HEK293 (cell line): ENCODE results near the gene AKR1C1.
"Not testable (repeated sequence)": the region's sequence is repeated elsewhere in the genome, so short reads cannot be mapped to it uniquely, and the experiment has no call there.

Experiments
- CTCF ChIA-PET: fragments of 350-600 bp; formaldehyde crosslinking; extraction: SDS; loops from one replicate; lab custom pipeline; 2021; ENCODE audit warnings: antibody characterized with exemption; lab: Yijun Ruan, JAX
- POLR2A ChIA-PET: fragments of 300-600 bp; formaldehyde crosslinking; extraction: SDS; loops from one replicate; lab custom pipeline; 2020; ENCODE audit warnings: antibody characterized with exemption, inconsistent platforms; lab: Yijun Ruan, JAX
- H3K27ac ChIP-seq: fragments of 200-500 bp; sonication (Bioruptor generic); 2 replicates; pipeline ENCODE4 v1.5.1; 2014; ENCODE audit warnings: low read depth, low read length, control low read depth, inconsistent platforms; ENCODE audit errors: extremely low read depth
- H3K36me3 ChIP-seq, 2 experiments: fragments of 200-500 bp in 1 of 2; sonication (Bioruptor generic) in 1 of 2; 1 replicate in 1 of 2; 2 replicates in 1 of 2; pipeline ENCODE4 v1.5.1; 2014 to 2017; ENCODE audit warnings: inconsistent platforms in 2 of 2, low read length in 2 of 2; ENCODE audit not compliant: control insufficient read depth in 2 of 2, insufficient read depth in 1 of 2
- H3K4me1 ChIP-seq: fragments of 200-500 bp; sonication (Bioruptor generic); 2 replicates; pipeline ENCODE4 v1.5.1; 2014; ENCODE audit warnings: mild to moderate bottlenecking, low read length, inconsistent platforms; ENCODE audit not compliant: control insufficient read depth, insufficient read depth
- H3K4me3 ChIP-seq: 2 replicates; pipeline ENCODE4 v1.5.1; 2011; ENCODE audit warnings: low read depth, mild to moderate bottlenecking, control low read depth, low read length, moderate library complexity
- H3K9me3 ChIP-seq: fragments of 200-500 bp; sonication (Bioruptor generic); 2 replicates; pipeline ENCODE4 v1.5.1; 2014; ENCODE audit warnings: low read depth, low read length, inconsistent platforms; ENCODE audit not compliant: control insufficient read depth, insufficient read depth
- EGR2 ChIP-seq: fragments of 450-650 bp; formaldehyde crosslinking; IDR thresholded peaks from 2 replicates; pipeline ENCODE4 v1.5.1; 2016; ENCODE audit warnings: low read depth, missing biosample characterization, missing genetic modification characterization
- HIC1 ChIP-seq: fragments of 450-650 bp; formaldehyde crosslinking; IDR thresholded peaks from 2 replicates; pipeline ENCODE4 v1.5.1; 2016; ENCODE audit warnings: missing biosample characterization, missing genetic modification characterization
- OSR2 ChIP-seq: fragments of 450-650 bp; formaldehyde crosslinking; IDR thresholded peaks from 2 replicates; pipeline ENCODE4 v1.5.1; 2016; ENCODE audit warnings: missing biosample characterization, missing genetic modification characterization
- REPIN1 ChIP-seq: fragments of 450-650 bp; formaldehyde crosslinking; IDR thresholded peaks from 2 replicates; pipeline ENCODE4 v1.5.1; 2017; ENCODE audit warnings: missing biosample characterization, missing genetic modification characterization, low read depth
- YY2 ChIP-seq: fragments of 450-650 bp; formaldehyde crosslinking; IDR thresholded peaks from 2 replicates; pipeline ENCODE4 v1.5.1; 2016; ENCODE audit warnings: missing biosample characterization, missing genetic modification characterization
- ZBTB44 ChIP-seq: fragments of 450-650 bp; IDR thresholded peaks from 2 replicates; pipeline ENCODE4 v1.5.1; 2018; ENCODE audit warnings: missing biosample characterization, mild to moderate bottlenecking, missing genetic modification characterization
- ZNF155 ChIP-seq: fragments of 450-650 bp; formaldehyde crosslinking; IDR thresholded peaks from 2 replicates; pipeline ENCODE4 v1.5.1; 2016; ENCODE audit warnings: missing biosample characterization, missing genetic modification characterization
- ZNF16 ChIP-seq: fragments of 450-650 bp; formaldehyde crosslinking; IDR thresholded peaks from 2 replicates; pipeline ENCODE4 v1.5.1; 2016; ENCODE audit warnings: low read depth, missing biosample characterization, missing genetic modification characterization
- ZNF174 ChIP-seq: fragments of 450-650 bp; formaldehyde crosslinking; IDR thresholded peaks from 2 replicates; pipeline ENCODE4 v1.5.0; 2017; ENCODE audit warnings: missing biosample characterization, mild to moderate bottlenecking, missing genetic modification characterization
- ZNF2 ChIP-seq: fragments of 450-650 bp; formaldehyde crosslinking; IDR thresholded peaks from 2 replicates; pipeline ENCODE4 v1.5.1; 2016; ENCODE audit warnings: missing biosample characterization, missing genetic modification characterization
- ZNF23 ChIP-seq: fragments of 450-650 bp; formaldehyde crosslinking; IDR thresholded peaks from 2 replicates; pipeline ENCODE4 v1.5.1; 2016; ENCODE audit warnings: missing biosample characterization, missing genetic modification characterization, borderline replicate concordance
- ZNF24 ChIP-seq: fragments of 450-650 bp; formaldehyde crosslinking; IDR thresholded peaks from 2 replicates; pipeline ENCODE4 v1.5.1; 2016; ENCODE audit warnings: missing biosample characterization, missing genetic modification characterization
- ZNF302 ChIP-seq: fragments of 450-650 bp; formaldehyde crosslinking; IDR thresholded peaks from 2 replicates; pipeline ENCODE4 v1.5.1; 2016; ENCODE audit warnings: missing biosample characterization, missing genetic modification characterization, low read depth
- ZNF366 ChIP-seq: fragments of 450-650 bp; formaldehyde crosslinking; conservative IDR thresholded peaks from 2 replicates; pipeline ENCODE4 v1.5.1; 2016; ENCODE audit warnings: missing biosample characterization, missing genetic modification characterization
- ZNF398 ChIP-seq: fragments of 450-650 bp; formaldehyde crosslinking; IDR thresholded peaks from 2 replicates; pipeline ENCODE4 v1.5.1; 2017; ENCODE audit warnings: missing biosample characterization, missing genetic modification characterization
- ZNF555 ChIP-seq: fragments of 450-650 bp; formaldehyde crosslinking; conservative IDR thresholded peaks from 2 replicates; pipeline ENCODE4 v1.5.1; 2017; ENCODE audit warnings: missing biosample characterization, mild to moderate bottlenecking, missing genetic modification characterization, inconsistent platforms
- ZNF571 ChIP-seq: fragments of 450-650 bp; formaldehyde crosslinking; IDR thresholded peaks from 2 replicates; pipeline ENCODE4 v1.5.0; 2017; ENCODE audit warnings: missing biosample characterization, missing genetic modification characterization
- ZNF580 ChIP-seq: fragments of 450-650 bp; formaldehyde crosslinking; IDR thresholded peaks from 2 replicates; pipeline ENCODE4 v1.5.1; 2016; ENCODE audit warnings: missing biosample characterization, missing genetic modification characterization
- ZNF585B ChIP-seq: fragments of 450-650 bp; formaldehyde crosslinking; IDR thresholded peaks from 2 replicates; pipeline ENCODE4 v1.5.1; 2016; ENCODE audit warnings: missing biosample characterization, missing genetic modification characterization
- ZNF777 ChIP-seq: fragments of 450-650 bp; formaldehyde crosslinking; IDR thresholded peaks from 2 replicates; pipeline ENCODE4 v1.5.1; 2017; ENCODE audit warnings: missing biosample characterization, missing genetic modification characterization, borderline replicate concordance
- ZNF791 ChIP-seq: fragments of 450-650 bp; formaldehyde crosslinking; IDR thresholded peaks from 2 replicates; pipeline ENCODE4 v1.5.1; 2016; ENCODE audit warnings: missing biosample characterization, missing genetic modification characterization
- ZSCAN4 ChIP-seq: fragments of 450-650 bp; formaldehyde crosslinking; IDR thresholded peaks from 2 replicates; pipeline ENCODE4 v1.5.1; 2017; ENCODE audit warnings: missing biosample characterization, missing genetic modification characterization

AKR1C1 gene

GRCh38 chr10:4918236-4918635 is 45.0 kb upstream of the AKR1C1 start:
- TF ChIP-seq ZNF580 = no peak
- Histone ChIP-seq H3K36me3 (no peaks in the 10 kb centered on the region), H3K4me3 (no peak overlapping the region), H3K4me1 (no peaks in the 10 kb centered on the region), H3K27ac (no peak overlapping the region), H3K9me3 (no peaks in the 10 kb centered on the region)
- ChIA-PET CTCF (no interaction called here), POLR2A (no interaction called here)

- H3K27ac ChIP-seq, H3K9me3 ChIP-seq, H3K36me3 ChIP-seq, H3K4me1 ChIP-seq, CTCF ChIA-PET, H3K4me3 ChIP-seq, POLR2A ChIA-PET: not testable (repeated sequence)
- peak; percentile 98 for TF ChIP-seq ZSCAN4
These were observed 38.7 kb upstream of the AKR1C1 start for GRCh38 chr10:4924482-4924881.

GRCh38 chr10:4926400-4926799 is 36.8 kb upstream of the AKR1C1 start:
- no peaks in the 10 kb centered on the region for H3K36me3 ChIP-seq
- ChIA-PET CTCF (no interaction called here), POLR2A (no interaction called here)
- no peak overlapping the region for H3K27ac ChIP-seq
- TF ChIP-seq YY2 = no peak
- TF ChIP-seq ZNF585B (tag by site-specific recombination) = no peak
- TF ChIP-seq ZBTB44 = no peak
- TF ChIP-seq HIC1 = no peak
- TF ChIP-seq REPIN1 (tag by site-specific recombination) = no peak
- no peak for TF ChIP-seq ZNF16
- no peak for TF ChIP-seq OSR2
- no peak for TF ChIP-seq ZNF174 (tag by site-specific recombination)
- no peak for TF ChIP-seq ZNF791 (tag by site-specific recombination)
- no peak for TF ChIP-seq ZNF23 (tag by site-specific recombination)
- no peak for TF ChIP-seq ZNF366 (tag by site-specific recombination)
- no peak for TF ChIP-seq ZNF555
- TF ChIP-seq ZNF302 (tag by site-specific recombination) = no peak
- TF ChIP-seq EGR2 (tag by site-specific recombination) = no peak
- TF ChIP-seq ZNF24 (tag by site-specific recombination) = no peak
- no peak for TF ChIP-seq ZNF777 (tag by site-specific recombination)
- no peak for TF ChIP-seq ZNF571 (tag by site-specific recombination)
- no peak for TF ChIP-seq ZNF398
- TF ChIP-seq ZNF155 = no peak
- no peak for TF ChIP-seq ZNF2 (tag by site-specific recombination)
- H3K4me1 ChIP-seq = no peaks in the 10 kb centered on the region
- H3K4me3 ChIP-seq = no peak overlapping the region
- no peaks in the 10 kb centered on the region for H3K9me3 ChIP-seq
